ENCODE measurements around the gene FES. TPM values are rescaled to one million over a fixed set of nuclear protein-coding genes. Genes with fewer than 3 reads are reported as not detected.
A peak's percentile ranks its signal among the peaks of the same experiment; 100 is the strongest.

The FES gene
- total RNA-seq, 1 donor from 2014 or later, result 3.1 TPM

GRCh38 chr15:90901175-90902039 is 17.1 kb downstream of the FES start:
- Mint-ChIP-seq H3K36me3 (peaks cover 10% of the 10 kb centered on the region), H3K9me3 (no peaks in the 10 kb centered on the region), H3K27ac (peak overlapping the region; percentile 92), H3K27me3 (no peaks in the 10 kb centered on the region), H3K4me1 (ENCODE audit: unreplicated experiment) (peaks cover 9% of the 10 kb centered on the region), H3K4me3 (peak overlapping the region; percentile 94)
- no peak for TF ChIP-seq CTCF (conservative IDR thresholded peaks at IDR 0.05)
- DNase-seq (ENCODE audit: extremely low spot score, unreplicated experiment), result no peak

GRCh38 chr15:90902040-90902839 is 17.9 kb downstream of the FES start:
- Mint-ChIP-seq H3K4me1 (ENCODE audit: unreplicated experiment) (peaks cover 9% of the 10 kb centered on the region), H3K4me3 (peak overlapping the region; percentile 94), H3K9me3 (no peaks in the 10 kb centered on the region), H3K27me3 (no peaks in the 10 kb centered on the region), H3K27ac (peak overlapping the region; percentile 92), H3K36me3 (peaks cover 10% of the 10 kb centered on the region)
- DNase-seq (ENCODE audit: extremely low spot score, unreplicated experiment), result peak; percentile 83
- peak; percentile 72 for TF ChIP-seq CTCF (conservative IDR thresholded peaks at IDR 0.05)

GRCh38 chr15:90902840-90903732 is 18.8 kb downstream of the FES start, which contains the start of gene MAN2A2:
Gene MAN2A2 (plus strand): TSS chr15:90903302. CDS start chr15:90904208, 906 bp downstream.
- no peaks in the 10 kb centered on the region for H3K9me3 Mint-ChIP-seq
- TF ChIP-seq CTCF (conservative IDR thresholded peaks at IDR 0.05), result no peak
- H3K4me3 Mint-ChIP-seq, result peak within 1 kb of the TSS; percentile 94
- H3K27me3 Mint-ChIP-seq, result no peaks in the 10 kb centered on the region
- H3K27ac Mint-ChIP-seq, result peak within 1 kb of the TSS; percentile 92
- peaks cover 10% of the 10 kb centered on the region for H3K36me3 Mint-ChIP-seq
- peaks cover 9% of the 10 kb centered on the region for H3K4me1 Mint-ChIP-seq (ENCODE audit: unreplicated experiment)
- DNase-seq (ENCODE audit: extremely low spot score, unreplicated experiment), result peak; percentile 74

- Mint-ChIP-seq H3K27ac (peak overlapping the region; percentile 73), H3K4me3 (peak overlapping the region; percentile 84), H3K27me3 (no peaks in the 10 kb centered on the region), H3K9me3 (no peaks in the 10 kb centered on the region), H3K4me1 (ENCODE audit: unreplicated experiment) (peaks cover 9% of the 10 kb centered on the region), H3K36me3 (peaks cover 10% of the 10 kb centered on the region)
- DNase-seq (ENCODE audit: extremely low spot score, unreplicated experiment), result no peak
- TF ChIP-seq CTCF (conservative IDR thresholded peaks at IDR 0.05), result peak; percentile 45
Observed at GRCh38 chr15:90903733-90904536, 19.6 kb downstream of the FES start.

Data from type B pancreatic cell (in vitro differentiated cells).